Retinal pigment epithelial cell (primary cell): Measurements from ENCODE around the gene HYAL2.

Source experiments
- DNase-seq: peaks from one replicate; pipeline ENCODE4 v3.0.0-alpha.2; 2010; ENCODE audit warnings: low read depth
- H3K4me3 ChIP-seq: 2 replicates; pipeline ENCODE4 v1.5.1; 2011; ENCODE audit warnings: mild to moderate bottlenecking, low read length, control low read depth, moderate library complexity
- CTCF ChIP-seq: conservative IDR thresholded peaks from 2 replicates; pipeline ENCODE4 v1.5.1; 2011; ENCODE audit warnings: low read depth, low read length, control low read depth, inconsistent platforms

The HYAL2 gene

DNA sequence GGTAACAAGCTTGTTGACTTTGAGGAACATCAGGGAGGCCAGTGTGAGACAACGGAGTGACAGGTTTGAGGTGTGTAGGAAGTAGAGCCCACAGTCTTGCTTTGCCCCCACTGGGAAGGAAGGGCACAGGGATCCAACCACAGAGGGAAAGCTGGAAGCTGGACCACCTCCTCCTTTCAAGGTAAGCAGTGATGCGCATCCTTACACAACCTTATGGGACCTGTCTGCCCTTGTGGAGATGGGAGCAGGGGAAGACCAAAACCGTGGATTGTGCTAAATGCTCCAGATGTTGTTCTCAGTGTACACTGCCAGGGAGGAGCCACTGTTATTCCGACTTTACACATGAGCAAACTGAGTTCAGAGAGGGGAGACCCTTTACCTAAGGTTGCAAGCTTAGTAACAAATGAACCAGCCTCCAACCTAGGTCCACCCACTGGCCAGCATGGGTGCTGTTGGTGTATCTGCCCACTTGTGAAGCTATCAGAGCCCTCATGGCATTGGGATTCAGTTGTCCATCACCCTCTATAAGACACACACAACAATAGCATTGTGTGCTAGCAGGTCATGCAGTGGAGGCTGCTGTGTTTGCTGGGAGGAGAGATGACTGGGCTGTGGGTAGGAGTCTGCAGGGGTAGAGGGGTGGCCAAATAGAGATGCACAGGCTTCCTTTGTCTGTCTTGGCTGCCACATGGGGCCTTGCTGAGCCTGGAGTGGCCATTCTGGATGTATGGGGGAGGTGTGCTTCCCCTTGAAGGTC lies 44.2 kb downstream of the HYAL2 start:
- no peak overlapping the region for H3K4me3 ChIP-seq

GRCh38 chr3:50276762-50277101 lies 45.8 kb downstream of the HYAL2 start:
- no peak for DNase-seq
- no peak overlapping the region for H3K4me3 ChIP-seq
- TF ChIP-seq CTCF = no peak

More for the DNA sequence above, 44.2 kb downstream of the HYAL2 start:
- DNase-seq = no peak
- no peak for TF ChIP-seq CTCF

GRCh38 chr3:50275996-50276761 lies 46.4 kb downstream of the HYAL2 start:
- H3K4me3 ChIP-seq = no peak overlapping the region
- DNase-seq = no peak

GRCh38 chr3:50275141-50275995 lies 47.2 kb downstream of the HYAL2 start:
- no peak overlapping the region for H3K4me3 ChIP-seq
- DNase-seq = no peak
- no peak for TF ChIP-seq CTCF

More at GRCh38 chr3:50275996-50276761, 46.4 kb downstream of the HYAL2 start:
- no peak for TF ChIP-seq CTCF

DNA sequence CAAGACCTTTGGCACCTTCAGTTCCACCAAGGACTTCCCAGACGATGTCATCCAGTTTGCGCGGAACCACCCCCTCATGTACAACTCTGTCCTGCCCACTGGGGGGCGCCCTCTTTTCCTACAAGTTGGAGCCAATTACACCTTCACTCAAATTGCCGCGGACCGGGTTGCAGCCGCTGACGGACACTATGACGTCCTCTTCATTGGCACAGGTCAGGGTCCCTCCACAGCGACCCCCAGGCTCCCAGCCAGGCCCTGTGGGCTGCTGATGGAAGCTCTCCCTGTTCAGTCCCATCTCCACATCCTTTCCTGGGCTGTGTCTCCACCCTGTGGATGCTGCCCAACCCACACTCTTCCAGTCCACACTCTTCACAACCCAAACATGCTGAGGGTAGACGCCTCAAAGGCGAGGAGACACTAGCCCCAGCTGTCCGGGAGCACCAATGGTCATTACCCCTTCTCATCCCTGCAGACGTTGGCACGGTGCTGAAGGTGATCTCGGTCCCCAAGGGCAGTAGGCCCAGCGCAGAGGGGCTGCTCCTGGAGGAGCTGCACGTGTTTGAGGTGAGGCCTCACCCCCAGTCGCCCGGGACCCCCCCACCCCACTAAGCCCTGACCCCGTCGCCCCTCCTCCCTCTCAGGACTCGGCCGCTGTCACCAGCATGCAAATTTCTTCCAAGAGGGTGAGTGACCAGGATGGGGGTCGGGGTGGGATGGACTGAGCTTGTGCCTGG lies 48.0 kb downstream of the HYAL2 start:
- no peak for DNase-seq
- no peak overlapping the region for H3K4me3 ChIP-seq
- TF ChIP-seq CTCF = peak; percentile 73

DNA sequence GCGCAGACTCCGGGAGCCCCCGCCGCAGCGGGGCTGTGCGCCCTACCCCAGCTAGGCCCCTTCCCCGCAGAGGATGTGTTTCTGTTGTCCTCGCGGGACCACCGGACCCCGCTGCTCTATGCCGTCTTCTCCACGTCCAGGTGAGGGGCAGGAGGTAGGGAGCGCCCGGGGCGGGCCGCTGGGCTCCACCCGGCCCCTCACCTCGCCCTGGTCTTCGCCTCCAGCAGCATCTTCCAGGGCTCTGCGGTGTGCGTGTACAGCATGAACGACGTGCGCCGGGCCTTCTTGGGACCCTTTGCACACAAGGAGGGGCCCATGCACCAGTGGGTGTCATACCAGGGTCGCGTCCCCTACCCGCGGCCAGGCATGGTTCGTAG lies 48.9 kb downstream of the HYAL2 start:
- no peak for DNase-seq
- no peak for TF ChIP-seq CTCF
- no peak overlapping the region for H3K4me3 ChIP-seq
